IgD-negative memory B cell (primary cell): ENCODE results near the gene GRIA1. TPM values are rescaled to one million over a fixed set of nuclear protein-coding genes. Genes with fewer than 3 reads are reported as not detected.

ENCODE experiments used
- H3K27ac Mint-ChIP-seq, 3 donors: one replicate each; pipeline ENCODE4 v1.8.0; 2020 to 2022; ENCODE audit warnings: mild to moderate bottlenecking in 3 of 3, mixed read lengths in 3 of 3, moderate library complexity in 1 of 3
- H3K27me3 Mint-ChIP-seq: one replicate; pipeline ENCODE4 v1.8.0; 2021; ENCODE audit warnings: mixed read lengths
- H3K36me3 Mint-ChIP-seq: one replicate; pipeline ENCODE4 v1.8.0; 2020; ENCODE audit warnings: mild to moderate bottlenecking, mixed read lengths
- H3K4me1 Mint-ChIP-seq, 3 donors: one replicate each; pipeline ENCODE4 v1.8.0; 2020 to 2022; ENCODE audit warnings: mixed read lengths in 3 of 3, mild to moderate bottlenecking in 1 of 3
- H3K4me3 Mint-ChIP-seq, 4 donors: one replicate each; pipeline ENCODE4 v1.8.0; 2020 to 2022; ENCODE audit warnings: mild to moderate bottlenecking in 4 of 4, mixed read lengths in 4 of 4, moderate library complexity in 3 of 4
- H3K9me3 Mint-ChIP-seq, 3 donors: one replicate each; pipeline ENCODE4 v1.8.0; 2020 to 2021; ENCODE audit warnings: mixed read lengths in 3 of 3, mild to moderate bottlenecking in 1 of 3
- polyA plus RNA-seq: library from polyadenylated mRNA; unstranded; fragments of 300-500 nt; fragmentation: Illumina TruSeq; gene quantifications from one replicate; pipeline ENCODE4 v1.2.3, GENCODE V29; 2021

The GRIA1 gene
- polyA plus RNA-seq, 1 donor from 2014 or later = not detected

DNA sequence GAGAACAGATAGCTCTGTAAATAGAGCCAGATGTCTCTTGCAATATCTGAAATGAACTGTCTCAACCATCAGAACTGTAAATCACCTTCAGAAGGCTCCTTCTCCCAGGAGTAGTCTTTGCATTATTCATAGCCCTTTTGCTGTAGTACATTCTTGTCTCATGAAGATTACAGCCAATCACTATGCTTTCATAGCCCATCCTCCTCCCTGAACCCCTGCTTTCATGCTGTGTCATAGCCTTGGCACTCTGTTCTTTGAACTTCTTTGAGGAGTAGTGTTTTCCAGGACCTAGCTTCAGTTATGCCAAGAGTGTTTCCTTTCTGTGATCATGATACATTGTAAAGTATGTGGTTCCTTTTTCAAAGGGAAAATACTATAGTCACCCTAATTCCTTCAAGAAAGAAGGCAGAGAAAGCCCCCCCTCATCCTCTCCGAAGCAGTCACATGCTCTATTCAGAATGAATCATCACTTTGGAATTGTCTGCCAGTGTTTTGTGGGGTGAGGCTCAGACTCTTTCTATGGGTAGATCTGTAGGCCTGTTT lies 61.1 kb downstream of the GRIA1 start:
- Mint-ChIP-seq H3K9me3 (no peaks in the 10 kb centered on the region), H3K4me3 (no peak overlapping the region), H3K27ac (no peak overlapping the region), H3K27me3 (no peaks in the 10 kb centered on the region), H3K4me1 (peaks cover 0 to 7% (median 2%) of the 10 kb centered on the region in 3 donors), H3K36me3 (no peaks in the 10 kb centered on the region)

DNA sequence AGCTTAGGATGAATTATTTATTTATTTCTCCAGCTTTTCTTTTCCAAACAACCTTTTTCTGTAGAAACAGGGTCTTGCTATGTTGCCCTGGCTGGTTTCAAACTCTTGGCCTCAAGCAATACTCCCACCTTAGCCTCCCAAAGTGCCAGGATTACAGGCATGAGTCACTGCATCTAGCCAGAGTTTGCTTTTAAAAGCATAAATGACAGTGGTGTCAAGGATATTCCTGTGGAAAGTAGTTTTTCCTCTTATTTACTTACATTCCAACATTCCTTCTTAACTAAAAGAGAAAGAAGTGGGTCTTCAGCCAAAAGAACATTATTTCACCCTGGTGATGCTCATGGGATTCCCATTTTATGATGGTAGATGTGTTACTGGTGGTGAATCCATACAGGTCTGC lies 62.4 kb downstream of the GRIA1 start:
- peaks cover 0 to 7% (median 2%) of the 10 kb centered on the region in 3 donors for H3K4me1 Mint-ChIP-seq
- H3K36me3 Mint-ChIP-seq = no peaks in the 10 kb centered on the region
- no peaks in the 10 kb centered on the region for H3K9me3 Mint-ChIP-seq
- H3K27ac Mint-ChIP-seq = no peak overlapping the region
- H3K27me3 Mint-ChIP-seq = no peaks in the 10 kb centered on the region
- H3K4me3 Mint-ChIP-seq = no peak overlapping the region

DNA sequence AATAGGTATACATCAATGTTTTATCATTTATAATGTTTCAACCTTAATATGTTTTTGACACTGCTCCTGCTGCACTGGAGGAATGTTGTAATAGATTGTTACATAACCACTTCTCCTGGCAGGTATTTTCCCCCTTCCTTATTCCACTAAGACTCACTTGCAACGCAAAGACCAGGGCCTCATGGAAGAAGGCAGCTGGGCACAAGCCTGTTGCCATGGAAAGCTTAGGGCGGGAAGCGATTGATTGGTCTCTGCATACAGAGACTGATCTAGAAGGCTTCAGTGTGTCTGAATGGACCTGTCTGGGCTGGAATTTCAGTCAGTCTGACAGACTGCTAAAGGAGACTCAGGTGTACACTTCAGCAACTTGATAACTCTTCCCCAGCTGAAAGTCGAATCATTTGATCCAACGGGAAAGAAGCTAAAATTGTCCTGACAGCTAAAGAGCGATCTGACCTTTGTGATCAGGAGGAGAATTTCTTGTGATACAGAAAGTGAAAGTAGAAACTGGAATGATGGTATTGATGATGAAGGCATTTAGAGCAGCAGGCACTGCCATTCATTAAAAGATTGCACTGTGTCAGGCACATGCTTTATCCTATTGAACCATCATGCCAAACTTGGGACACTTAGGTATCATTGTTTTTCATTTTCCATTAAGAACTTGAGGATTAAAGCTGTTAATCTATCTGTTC lies 65.1 kb downstream of the GRIA1 start:
- Mint-ChIP-seq H3K36me3 (no peaks in the 10 kb centered on the region), H3K27ac (no peak overlapping the region), H3K27me3 (no peaks in the 10 kb centered on the region), H3K4me3 (peak overlapping the region in 1 of 4 donors; percentile 46), H3K9me3 (peaks cover 0 to 3% (median 0%) of the 10 kb centered on the region in 3 donors), H3K4me1 (peaks cover 0 to 7% (median 2%) of the 10 kb centered on the region in 3 donors)

DNA sequence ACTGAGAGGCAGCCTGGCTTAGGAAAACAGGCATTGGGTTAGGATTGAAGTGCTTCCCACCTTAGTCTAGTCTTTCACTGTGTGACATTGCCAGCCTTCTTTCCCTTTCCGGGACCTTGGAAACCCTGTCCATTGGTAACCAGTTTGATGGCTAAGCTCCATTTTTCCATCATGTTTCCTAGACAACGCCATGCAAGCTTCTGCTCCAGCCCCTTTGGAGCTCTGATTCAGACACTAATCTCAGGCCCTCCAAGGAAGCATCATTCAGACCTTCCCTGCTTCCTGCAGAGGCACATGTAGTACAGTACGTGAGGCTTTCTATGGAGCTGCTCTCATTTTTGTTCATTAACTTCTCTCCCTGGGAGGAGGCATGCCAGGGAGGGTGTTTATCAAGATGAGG lies 68.5 kb downstream of the GRIA1 start:
- H3K36me3 Mint-ChIP-seq = no peaks in the 10 kb centered on the region
- peaks cover 0 to 7% (median 2%) of the 10 kb centered on the region in 3 donors for H3K4me1 Mint-ChIP-seq
- no peak overlapping the region for H3K27ac Mint-ChIP-seq
- no peaks in the 10 kb centered on the region for H3K27me3 Mint-ChIP-seq
- peaks cover 2 to 6% (median 3%) of the 10 kb centered on the region in 3 donors for H3K9me3 Mint-ChIP-seq
- no peak overlapping the region for H3K4me3 Mint-ChIP-seq

DNA sequence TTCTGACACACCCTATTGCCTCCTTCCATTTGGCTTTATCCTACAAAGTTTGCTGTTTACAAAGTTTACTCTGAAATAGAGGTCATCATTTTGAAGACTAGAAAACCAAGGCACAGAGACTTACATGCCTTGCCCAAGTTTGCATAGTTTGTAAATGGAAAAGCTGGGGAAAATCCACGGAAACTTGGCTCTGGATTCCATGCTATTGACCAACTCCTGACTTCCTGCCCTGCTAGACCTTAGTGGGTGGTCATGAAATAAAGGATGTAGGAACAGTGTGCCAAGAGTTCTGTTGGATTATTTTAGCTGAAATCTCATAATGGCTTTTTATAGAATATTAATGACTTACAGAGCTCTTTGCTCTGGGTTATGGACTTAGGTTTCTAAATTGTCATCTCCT lies 69.5 kb downstream of the GRIA1 start:
- H3K4me1 Mint-ChIP-seq = peaks cover 0 to 7% (median 2%) of the 10 kb centered on the region in 3 donors
- peaks cover 3 to 6% (median 5%) of the 10 kb centered on the region in 3 donors for H3K9me3 Mint-ChIP-seq
- H3K36me3 Mint-ChIP-seq = no peaks in the 10 kb centered on the region
- no peak overlapping the region for H3K4me3 Mint-ChIP-seq
- no peak overlapping the region for H3K27ac Mint-ChIP-seq
- no peaks in the 10 kb centered on the region for H3K27me3 Mint-ChIP-seq

DNA sequence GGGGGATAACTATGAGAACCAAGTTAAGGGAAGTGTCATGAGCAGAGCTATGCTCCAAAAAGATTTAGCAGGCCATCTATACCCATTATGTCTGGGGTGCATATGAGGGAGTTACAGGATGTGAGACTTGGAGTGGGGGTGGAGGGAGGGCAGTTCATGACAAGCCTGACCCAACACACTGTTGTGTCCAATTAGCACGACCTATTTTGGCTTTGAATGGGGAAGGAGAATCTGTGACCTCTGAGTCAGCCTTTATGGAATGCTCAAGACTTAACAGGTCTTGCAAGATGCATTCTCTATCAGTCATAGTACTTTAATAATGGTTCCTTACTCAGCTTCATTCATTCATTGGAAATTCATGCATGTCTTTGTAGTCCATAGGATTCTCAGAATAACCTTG lies 71.7 kb downstream of the GRIA1 start:
- no peaks in the 10 kb centered on the region for H3K27me3 Mint-ChIP-seq
- H3K9me3 Mint-ChIP-seq = peaks cover 3 to 6% (median 5%) of the 10 kb centered on the region in 3 donors
- H3K36me3 Mint-ChIP-seq = no peaks in the 10 kb centered on the region
- H3K27ac Mint-ChIP-seq = no peak overlapping the region
- H3K4me3 Mint-ChIP-seq = no peak overlapping the region
- no peaks in the 10 kb centered on the region for H3K4me1 Mint-ChIP-seq

DNA sequence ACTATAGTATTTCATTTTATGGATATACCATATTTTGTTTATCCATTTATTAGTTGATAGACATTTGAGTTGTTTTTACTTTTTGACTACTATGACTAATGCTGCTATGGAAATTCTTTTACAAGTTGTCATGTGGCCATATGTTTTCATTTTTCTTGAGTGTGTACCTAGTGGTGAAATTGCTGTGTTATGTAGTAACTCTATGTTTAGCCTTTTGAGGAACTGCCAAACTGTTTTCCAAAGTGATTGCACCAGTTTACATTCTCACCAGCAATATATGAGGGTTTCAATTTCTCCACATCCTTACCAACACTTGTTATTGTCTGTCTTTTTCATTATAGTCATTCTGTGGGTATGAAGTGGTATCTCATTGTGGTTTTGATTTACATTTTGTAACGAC lies 75.4 kb downstream of the GRIA1 start:
- H3K27me3 Mint-ChIP-seq = no peaks in the 10 kb centered on the region
- no peak overlapping the region for H3K4me3 Mint-ChIP-seq
- peaks cover 0 to 6% (median 5%) of the 10 kb centered on the region in 3 donors for H3K9me3 Mint-ChIP-seq
- no peaks in the 10 kb centered on the region for H3K4me1 Mint-ChIP-seq
- H3K27ac Mint-ChIP-seq = no peak overlapping the region
- no peaks in the 10 kb centered on the region for H3K36me3 Mint-ChIP-seq

DNA sequence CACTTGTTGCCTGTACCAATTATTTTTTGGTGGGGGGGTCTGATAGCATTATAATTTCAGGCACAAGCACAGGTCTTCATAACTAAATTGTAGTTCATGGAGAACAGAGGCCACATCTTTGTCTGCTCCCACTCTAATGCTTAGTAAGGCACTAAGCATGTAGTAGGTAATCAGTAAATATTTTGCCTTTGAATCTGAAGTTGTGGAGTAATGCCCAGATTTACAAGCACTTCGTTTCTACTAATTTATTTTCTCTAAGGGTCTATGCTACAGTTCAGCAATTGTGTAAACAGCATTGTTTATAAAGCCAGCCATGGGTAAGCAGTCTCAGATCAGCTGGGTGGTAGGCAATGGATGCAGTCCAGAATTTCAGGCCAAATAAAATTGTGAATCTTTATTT lies 78.6 kb downstream of the GRIA1 start:
- H3K27me3 Mint-ChIP-seq = no peaks in the 10 kb centered on the region
- peaks cover 0 to 3% (median 0%) of the 10 kb centered on the region in 3 donors for H3K9me3 Mint-ChIP-seq
- H3K4me3 Mint-ChIP-seq = no peak overlapping the region
- H3K4me1 Mint-ChIP-seq = no peaks in the 10 kb centered on the region
- no peaks in the 10 kb centered on the region for H3K36me3 Mint-ChIP-seq
- no peak overlapping the region for H3K27ac Mint-ChIP-seq

DNA sequence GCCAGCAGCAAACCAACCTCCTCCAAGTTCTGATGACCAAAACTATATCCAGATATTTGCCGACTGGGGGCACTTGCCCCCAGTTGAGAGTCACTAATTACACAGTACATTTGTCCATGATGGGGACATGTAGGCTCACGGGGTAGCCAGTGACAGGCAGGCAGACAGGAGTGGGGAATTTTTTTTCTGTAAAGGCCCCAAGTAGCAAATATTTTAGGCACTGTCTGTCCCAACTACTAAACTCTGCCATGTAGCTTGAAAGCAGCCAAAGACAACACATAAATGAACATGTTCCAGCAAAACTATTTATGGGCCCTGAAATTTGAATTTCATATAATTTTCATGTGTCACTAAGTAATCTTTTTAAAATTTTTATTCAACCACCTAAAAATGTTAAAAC lies 80.7 kb downstream of the GRIA1 start:
- Mint-ChIP-seq H3K27me3 (no peaks in the 10 kb centered on the region), H3K4me3 (no peak overlapping the region), H3K9me3 (no peaks in the 10 kb centered on the region), H3K36me3 (no peaks in the 10 kb centered on the region), H3K4me1 (no peaks in the 10 kb centered on the region), H3K27ac (no peak overlapping the region)

DNA sequence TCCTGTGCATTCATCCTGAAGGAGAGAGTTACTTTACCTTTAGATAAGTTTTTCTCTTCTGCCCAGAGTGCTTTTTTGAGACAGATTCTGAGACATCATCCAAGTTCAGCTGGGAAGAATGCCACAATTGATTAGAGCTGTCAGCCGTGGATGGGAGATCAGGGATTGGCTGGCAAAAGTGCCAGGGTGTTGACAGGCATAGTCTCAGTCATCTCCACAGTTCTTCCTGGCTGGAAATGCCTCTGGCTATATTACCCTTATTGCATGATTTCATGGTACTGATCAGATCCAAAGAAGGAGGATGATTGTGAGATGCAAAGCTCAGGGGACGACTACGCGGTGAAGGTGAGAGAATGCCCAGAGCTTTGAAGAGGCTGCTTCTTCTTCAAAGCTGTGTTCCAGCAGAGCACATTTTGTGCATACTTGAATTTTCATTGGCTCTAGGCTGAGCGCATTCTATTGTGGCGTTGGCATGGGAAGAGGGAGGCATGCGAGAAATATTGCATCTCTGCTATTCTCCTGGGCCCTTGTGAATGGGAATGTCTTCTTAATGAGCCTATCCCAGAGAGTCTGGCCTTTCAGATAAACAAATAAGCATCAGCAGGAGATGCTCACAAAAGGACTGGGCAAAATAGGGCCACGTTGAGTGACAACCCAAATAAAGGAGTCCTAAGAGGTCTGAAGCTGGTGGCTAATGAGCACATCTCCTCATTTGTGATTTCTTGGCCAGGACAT lies 82.1 kb downstream of the GRIA1 start:
- Mint-ChIP-seq H3K27ac (no peak overlapping the region), H3K36me3 (no peaks in the 10 kb centered on the region), H3K4me1 (no peaks in the 10 kb centered on the region), H3K9me3 (no peaks in the 10 kb centered on the region), H3K27me3 (no peaks in the 10 kb centered on the region), H3K4me3 (no peak overlapping the region)

DNA sequence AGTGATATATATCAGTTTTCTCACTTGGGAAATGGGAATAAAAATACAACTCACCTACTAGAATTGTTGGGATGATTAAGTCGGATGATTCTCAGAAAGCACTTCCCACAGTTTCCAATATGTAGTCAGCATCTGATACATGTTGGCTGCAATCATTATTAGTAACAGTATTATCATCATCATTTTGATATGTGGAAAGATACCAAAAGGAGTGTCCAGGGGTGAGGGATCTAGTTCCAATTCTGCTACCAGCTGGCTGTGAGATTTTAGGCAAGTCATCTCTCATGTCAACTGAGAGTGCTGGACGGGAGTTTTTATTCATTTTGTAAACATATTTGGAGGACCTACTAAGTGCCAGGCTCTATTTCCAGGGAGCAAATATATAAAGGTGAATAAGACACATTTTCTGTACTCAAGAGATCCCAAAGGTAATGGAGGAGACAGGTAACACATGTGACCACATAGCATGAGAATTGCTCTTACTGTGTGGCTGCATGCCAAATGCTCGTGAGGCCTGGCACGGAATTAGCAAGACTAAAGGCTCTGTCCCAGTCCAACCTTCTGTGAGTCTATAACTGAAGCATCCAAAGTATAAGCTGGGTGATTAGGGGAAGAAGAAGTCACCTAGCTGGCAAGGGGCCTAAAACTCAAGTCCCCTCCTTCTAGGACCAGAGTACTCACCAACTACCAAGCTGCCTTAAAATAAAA lies 83.0 kb downstream of the GRIA1 start:
- no peak overlapping the region for H3K4me3 Mint-ChIP-seq
- no peaks in the 10 kb centered on the region for H3K4me1 Mint-ChIP-seq
- H3K9me3 Mint-ChIP-seq = no peaks in the 10 kb centered on the region
- H3K27ac Mint-ChIP-seq = no peak overlapping the region
- no peaks in the 10 kb centered on the region for H3K27me3 Mint-ChIP-seq
- H3K36me3 Mint-ChIP-seq = no peaks in the 10 kb centered on the region

DNA sequence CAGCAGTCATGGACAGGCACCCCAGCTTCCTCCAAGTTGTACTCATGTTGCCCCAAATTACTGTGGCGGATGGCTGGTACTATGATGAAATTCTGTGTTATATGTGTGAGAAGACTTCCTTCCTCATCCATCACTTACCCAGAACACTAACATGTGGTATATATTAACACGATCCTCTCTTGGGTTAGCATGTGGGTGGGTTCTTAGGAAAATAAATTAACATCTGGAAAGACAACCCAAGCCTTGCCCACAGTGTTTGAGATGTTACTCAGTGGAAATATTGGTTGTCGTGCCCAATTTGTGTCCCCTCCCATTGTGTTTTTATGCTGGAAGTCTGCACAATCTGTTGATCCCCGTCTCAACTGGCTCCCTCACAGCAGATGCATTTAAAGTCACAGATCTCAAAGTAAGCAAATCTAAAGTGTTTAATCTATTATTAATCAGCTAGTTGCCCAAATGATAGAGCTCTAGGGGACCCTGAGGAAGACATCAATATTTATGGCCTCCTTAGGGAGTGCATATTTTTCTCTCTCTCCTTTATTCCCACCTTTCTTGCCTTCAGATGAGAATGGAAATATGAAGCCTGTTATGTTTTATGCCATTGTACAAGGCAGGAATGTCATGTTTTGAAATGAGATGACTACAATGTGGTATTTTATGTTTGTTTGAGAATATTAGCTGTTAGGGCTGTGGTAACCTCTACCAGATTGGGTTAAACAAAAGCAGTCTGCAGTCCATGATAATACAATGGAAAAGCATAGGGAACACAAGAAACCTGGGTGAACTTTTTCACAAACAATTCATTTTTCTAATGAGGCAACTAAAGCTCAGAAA lies 93.9 kb downstream of the GRIA1 start:
- Mint-ChIP-seq H3K4me3 (no peak overlapping the region), H3K27ac (no peak overlapping the region)

DNA sequence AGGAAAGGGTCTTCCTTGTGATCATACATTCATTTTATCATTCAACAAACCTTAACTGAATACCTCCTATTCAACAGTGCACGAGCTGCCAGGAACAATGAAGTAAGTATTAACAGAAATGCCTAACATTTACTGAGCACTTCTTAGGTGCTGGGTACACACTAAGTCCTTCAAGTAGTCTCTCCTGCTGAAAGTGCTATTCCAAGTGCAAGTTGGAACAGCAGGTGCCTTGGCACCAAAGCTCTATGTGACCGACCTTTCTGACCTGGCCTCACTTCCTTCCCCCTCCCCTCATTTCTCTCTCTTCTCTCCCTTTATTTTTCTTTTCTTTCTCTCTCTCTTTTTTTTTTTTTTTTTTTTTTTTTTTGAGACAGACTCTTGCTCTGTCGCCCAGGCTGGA lies 94.5 kb downstream of the GRIA1 start:
- H3K4me3 Mint-ChIP-seq = no peak overlapping the region
- H3K27ac Mint-ChIP-seq = no peak overlapping the region
- H3K9me3 Mint-ChIP-seq = peaks cover 0 to 4% (median 0%) of the 10 kb centered on the region in 3 donors
- H3K27me3 Mint-ChIP-seq = peaks cover 2% of the 10 kb centered on the region
- H3K36me3 Mint-ChIP-seq = no peaks in the 10 kb centered on the region
- H3K4me1 Mint-ChIP-seq = no peaks in the 10 kb centered on the region

More for the DNA sequence above, 93.9 kb downstream of the GRIA1 start:
- H3K4me1 Mint-ChIP-seq = no peaks in the 10 kb centered on the region
- H3K36me3 Mint-ChIP-seq = no peaks in the 10 kb centered on the region
- peaks cover 0 to 4% (median 0%) of the 10 kb centered on the region in 3 donors for H3K9me3 Mint-ChIP-seq
- H3K27me3 Mint-ChIP-seq = peaks cover 2% of the 10 kb centered on the region

DNA sequence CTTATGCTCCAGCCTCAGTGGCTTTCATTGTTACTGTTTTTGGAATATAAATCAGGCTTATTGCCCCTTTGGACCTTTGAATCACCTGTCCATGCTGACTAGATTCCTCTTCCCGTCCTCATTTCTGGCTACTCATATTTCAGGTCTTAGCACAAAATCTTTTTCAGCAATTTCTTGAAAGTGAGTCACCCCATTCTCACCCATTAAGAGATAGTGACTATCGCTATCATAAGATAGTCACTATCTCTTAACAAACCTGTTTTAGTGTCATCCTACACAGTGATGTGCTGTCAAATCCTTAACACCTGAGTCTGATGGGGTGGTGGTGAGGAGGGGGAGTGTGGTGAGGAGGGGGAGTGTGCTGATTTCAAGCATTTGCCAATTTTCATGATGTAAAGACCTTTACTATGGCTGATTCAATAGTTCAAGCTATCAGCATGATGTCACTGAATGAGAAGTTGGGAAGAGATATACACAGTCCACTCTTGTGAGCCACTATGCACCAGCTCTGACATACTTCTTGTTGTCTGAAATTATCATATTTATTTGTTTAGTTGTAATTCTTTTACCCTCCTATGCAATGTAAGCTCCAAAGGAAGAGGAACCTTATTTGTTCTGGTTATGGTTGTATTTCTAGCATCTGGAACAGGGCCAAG lies 95.3 kb downstream of the GRIA1 start:
- Mint-ChIP-seq H3K27me3 (peaks cover 2% of the 10 kb centered on the region), H3K36me3 (no peaks in the 10 kb centered on the region), H3K4me3 (no peak overlapping the region), H3K4me1 (no peaks in the 10 kb centered on the region), H3K9me3 (peaks cover 0 to 4% (median 0%) of the 10 kb centered on the region in 3 donors), H3K27ac (no peak overlapping the region)
